ENCODE data around the gene MACROD2.

DNA sequence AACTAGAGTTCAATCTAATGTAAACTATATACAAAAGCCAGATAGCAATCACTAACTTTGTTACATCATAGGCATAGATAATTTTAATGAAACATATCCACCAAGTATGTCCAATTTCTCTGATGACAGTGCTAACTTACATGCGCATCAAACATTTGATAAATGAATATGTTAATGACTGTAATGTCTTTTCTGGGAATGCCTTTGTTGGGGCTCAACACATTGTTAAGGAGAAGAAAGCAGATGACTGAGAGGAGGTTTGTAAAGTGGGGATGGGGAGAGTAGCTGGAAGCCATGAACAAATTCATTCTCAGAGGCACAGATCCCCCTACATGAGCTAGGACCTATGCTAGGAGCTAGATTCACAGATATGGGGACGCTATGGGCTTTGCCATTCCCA is 1627.9 kb downstream of the MACROD2 start:
- TF ChIP-seq, protein P1, sequence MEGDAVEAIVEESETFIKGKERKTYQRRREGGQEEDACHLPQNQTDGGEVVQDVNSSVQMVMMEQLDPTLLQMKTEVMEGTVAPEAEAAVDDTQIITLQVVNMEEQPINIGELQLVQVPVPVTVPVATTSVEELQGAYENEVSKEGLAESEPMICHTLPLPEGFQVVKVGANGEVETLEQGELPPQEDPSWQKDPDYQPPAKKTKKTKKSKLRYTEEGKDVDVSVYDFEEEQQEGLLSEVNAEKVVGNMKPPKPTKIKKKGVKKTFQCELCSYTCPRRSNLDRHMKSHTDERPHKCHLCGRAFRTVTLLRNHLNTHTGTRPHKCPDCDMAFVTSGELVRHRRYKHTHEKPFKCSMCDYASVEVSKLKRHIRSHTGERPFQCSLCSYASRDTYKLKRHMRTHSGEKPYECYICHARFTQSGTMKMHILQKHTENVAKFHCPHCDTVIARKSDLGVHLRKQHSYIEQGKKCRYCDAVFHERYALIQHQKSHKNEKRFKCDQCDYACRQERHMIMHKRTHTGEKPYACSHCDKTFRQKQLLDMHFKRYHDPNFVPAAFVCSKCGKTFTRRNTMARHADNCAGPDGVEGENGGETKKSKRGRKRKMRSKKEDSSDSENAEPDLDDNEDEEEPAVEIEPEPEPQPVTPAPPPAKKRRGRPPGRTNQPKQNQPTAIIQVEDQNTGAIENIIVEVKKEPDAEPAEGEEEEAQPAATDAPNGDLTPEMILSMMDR (IDR thresholded peaks at IDR 0.05; ENCODE audit: low read depth, low read length, missing input control) = no peak
- TF ChIP-seq, protein P2, sequence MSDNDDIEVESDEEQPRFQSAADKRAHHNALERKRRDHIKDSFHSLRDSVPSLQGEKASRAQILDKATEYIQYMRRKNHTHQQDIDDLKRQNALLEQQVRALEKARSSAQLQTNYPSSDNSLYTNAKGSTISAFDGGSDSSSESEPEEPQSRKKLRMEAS (IDR thresholded peaks at IDR 0.05) = no peak
- TF ChIP-seq, protein P3, sequence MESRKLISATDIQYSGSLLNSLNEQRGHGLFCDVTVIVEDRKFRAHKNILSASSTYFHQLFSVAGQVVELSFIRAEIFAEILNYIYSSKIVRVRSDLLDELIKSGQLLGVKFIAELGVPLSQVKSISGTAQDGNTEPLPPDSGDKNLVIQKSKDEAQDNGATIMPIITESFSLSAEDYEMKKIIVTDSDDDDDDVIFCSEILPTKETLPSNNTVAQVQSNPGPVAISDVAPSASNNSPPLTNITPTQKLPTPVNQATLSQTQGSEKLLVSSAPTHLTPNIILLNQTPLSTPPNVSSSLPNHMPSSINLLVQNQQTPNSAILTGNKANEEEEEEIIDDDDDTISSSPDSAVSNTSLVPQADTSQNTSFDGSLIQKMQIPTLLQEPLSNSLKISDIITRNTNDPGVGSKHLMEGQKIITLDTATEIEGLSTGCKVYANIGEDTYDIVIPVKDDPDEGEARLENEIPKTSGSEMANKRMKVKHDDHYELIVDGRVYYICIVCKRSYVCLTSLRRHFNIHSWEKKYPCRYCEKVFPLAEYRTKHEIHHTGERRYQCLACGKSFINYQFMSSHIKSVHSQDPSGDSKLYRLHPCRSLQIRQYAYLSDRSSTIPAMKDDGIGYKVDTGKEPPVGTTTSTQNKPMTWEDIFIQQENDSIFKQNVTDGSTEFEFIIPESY (IDR thresholded peaks at IDR 0.05) = no peak
- TF ChIP-seq, protein P4, sequence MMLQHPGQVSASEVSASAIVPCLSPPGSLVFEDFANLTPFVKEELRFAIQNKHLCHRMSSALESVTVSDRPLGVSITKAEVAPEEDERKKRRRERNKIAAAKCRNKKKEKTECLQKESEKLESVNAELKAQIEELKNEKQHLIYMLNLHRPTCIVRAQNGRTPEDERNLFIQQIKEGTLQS (IDR thresholded peaks at IDR 0.05) = no peak
- TF ChIP-seq TAF1 (conservative IDR thresholded peaks at IDR 0.05) = no peak

Data from liver (tissue), 3 donors.